Measurements from ENCODE around the gene OTUB1. TPM values are rescaled to one million over a fixed set of nuclear protein-coding genes. Genes with fewer than 3 reads are reported as not detected.

OTUB1 gene
- total and polyA plus RNA-seq, 9 of the 15 experiments (the other 6 are each of a cell fraction or from before 2014, with no cell fraction given), result 29.5 to 134 (median 66.1) TPM

DNA sequence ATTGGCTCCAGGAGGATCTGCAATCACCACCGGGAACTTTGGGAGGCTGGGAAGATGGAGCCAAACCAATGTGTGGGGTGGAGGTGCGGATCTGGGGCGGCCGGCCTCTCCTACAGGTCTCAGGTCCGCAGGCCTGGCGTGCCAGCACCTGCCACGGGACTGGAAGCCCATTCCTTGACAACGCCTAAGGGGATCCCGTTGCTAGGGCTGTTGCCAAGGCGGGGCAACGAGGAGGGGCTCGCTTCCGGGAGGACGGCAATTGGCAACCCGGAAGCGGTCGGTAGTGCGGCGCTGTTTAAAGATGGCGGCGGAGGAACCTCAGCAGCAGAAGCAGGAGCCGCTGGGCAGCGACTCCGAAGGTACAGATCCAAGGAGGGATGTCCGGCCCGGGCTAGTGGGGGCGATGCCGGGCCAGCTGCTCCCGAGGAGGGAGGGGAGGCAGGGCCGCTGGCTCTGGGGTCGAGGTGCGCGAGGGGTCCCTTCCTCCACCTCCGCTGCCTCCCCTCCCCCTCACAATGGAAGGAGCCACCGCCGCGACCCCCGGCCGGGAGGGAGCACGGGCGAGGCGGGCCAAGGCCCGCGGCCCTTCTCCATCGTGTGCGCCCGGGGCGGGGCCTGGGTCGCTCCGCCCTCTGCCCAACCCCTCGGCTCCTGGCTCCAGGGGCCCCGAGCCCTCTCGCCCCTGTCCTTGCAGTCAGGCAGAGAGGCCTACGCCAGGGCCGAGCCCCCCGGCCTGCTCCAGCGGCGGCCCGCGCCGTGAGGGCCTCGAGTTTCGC is at the start of gene OTUB1 (continued):
- TF ChIP-seq, protein P1, sequence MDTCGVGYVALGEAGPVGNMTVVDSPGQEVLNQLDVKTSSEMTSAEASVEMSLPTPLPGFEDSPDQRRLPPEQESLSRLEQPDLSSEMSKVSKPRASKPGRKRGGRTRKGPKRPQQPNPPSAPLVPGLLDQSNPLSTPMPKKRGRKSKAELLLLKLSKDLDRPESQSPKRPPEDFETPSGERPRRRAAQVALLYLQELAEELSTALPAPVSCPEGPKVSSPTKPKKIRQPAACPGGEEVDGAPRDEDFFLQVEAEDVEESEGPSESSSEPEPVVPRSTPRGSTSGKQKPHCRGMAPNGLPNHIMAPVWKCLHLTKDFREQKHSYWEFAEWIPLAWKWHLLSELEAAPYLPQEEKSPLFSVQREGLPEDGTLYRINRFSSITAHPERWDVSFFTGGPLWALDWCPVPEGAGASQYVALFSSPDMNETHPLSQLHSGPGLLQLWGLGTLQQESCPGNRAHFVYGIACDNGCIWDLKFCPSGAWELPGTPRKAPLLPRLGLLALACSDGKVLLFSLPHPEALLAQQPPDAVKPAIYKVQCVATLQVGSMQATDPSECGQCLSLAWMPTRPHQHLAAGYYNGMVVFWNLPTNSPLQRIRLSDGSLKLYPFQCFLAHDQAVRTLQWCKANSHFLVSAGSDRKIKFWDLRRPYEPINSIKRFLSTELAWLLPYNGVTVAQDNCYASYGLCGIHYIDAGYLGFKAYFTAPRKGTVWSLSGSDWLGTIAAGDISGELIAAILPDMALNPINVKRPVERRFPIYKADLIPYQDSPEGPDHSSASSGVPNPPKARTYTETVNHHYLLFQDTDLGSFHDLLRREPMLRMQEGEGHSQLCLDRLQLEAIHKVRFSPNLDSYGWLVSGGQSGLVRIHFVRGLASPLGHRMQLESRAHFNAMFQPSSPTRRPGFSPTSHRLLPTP (IDR thresholded peaks at IDR 0.05; ENCODE audit: borderline replicate concordance, extremely low read depth, insufficient read length), result no peak
- TF ChIP-seq TARDBP (IDR thresholded peaks at IDR 0.05) (no peak), ZNF699 (CRISPR knock-in tag; IDR thresholded peaks at IDR 0.05; ENCODE audit: insufficient replicate concordance) (no peak), DIDO1 (tag; IDR thresholded peaks at IDR 0.05; ENCODE audit: low read depth) (peak; percentile 39), ZZZ3 (IDR thresholded peaks at IDR 0.05) (no peak), ZNF224 (CRISPR knock-in tag; IDR thresholded peaks at IDR 0.05) (no peak), ZNF76 (CRISPR knock-in tag; IDR thresholded peaks at IDR 0.05; ENCODE audit: borderline replicate concordance) (no peak), NFYB (IDR thresholded peaks at IDR 0.05; ENCODE audit: extremely low read depth, insufficient read length) (no peak), RAD21 (CRISPR knock-in tag; conservative IDR thresholded peaks at IDR 0.05 in 1 of 2, IDR thresholded peaks at IDR 0.05 in 1 of 2) (no peak)
- TF ChIP-seq, protein P2, sequence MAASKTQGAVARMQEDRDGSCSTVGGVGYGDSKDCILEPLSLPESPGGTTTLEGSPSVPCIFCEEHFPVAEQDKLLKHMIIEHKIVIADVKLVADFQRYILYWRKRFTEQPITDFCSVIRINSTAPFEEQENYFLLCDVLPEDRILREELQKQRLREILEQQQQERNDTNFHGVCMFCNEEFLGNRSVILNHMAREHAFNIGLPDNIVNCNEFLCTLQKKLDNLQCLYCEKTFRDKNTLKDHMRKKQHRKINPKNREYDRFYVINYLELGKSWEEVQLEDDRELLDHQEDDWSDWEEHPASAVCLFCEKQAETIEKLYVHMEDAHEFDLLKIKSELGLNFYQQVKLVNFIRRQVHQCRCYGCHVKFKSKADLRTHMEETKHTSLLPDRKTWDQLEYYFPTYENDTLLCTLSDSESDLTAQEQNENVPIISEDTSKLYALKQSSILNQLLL (CRISPR knock-in tag; IDR thresholded peaks at IDR 0.05; ENCODE audit: borderline replicate concordance), result no peak
- TF ChIP-seq, protein P3, sequence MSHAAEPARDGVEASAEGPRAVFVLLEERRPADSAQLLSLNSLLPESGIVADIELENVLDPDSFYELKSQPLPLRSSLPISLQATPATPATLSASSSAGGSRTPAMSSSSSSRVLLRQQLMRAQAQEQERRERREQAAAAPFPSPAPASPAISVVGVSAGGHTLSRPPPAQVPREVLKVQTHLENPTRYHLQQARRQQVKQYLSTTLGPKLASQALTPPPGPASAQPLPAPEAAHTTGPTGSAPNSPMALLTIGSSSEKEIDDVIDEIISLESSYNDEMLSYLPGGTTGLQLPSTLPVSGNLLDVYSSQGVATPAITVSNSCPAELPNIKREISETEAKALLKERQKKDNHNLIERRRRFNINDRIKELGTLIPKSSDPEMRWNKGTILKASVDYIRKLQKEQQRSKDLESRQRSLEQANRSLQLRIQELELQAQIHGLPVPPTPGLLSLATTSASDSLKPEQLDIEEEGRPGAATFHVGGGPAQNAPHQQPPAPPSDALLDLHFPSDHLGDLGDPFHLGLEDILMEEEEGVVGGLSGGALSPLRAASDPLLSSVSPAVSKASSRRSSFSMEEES (CRISPR knock-in tag; IDR thresholded peaks at IDR 0.05), result no peak
- TF ChIP-seq, protein P4, sequence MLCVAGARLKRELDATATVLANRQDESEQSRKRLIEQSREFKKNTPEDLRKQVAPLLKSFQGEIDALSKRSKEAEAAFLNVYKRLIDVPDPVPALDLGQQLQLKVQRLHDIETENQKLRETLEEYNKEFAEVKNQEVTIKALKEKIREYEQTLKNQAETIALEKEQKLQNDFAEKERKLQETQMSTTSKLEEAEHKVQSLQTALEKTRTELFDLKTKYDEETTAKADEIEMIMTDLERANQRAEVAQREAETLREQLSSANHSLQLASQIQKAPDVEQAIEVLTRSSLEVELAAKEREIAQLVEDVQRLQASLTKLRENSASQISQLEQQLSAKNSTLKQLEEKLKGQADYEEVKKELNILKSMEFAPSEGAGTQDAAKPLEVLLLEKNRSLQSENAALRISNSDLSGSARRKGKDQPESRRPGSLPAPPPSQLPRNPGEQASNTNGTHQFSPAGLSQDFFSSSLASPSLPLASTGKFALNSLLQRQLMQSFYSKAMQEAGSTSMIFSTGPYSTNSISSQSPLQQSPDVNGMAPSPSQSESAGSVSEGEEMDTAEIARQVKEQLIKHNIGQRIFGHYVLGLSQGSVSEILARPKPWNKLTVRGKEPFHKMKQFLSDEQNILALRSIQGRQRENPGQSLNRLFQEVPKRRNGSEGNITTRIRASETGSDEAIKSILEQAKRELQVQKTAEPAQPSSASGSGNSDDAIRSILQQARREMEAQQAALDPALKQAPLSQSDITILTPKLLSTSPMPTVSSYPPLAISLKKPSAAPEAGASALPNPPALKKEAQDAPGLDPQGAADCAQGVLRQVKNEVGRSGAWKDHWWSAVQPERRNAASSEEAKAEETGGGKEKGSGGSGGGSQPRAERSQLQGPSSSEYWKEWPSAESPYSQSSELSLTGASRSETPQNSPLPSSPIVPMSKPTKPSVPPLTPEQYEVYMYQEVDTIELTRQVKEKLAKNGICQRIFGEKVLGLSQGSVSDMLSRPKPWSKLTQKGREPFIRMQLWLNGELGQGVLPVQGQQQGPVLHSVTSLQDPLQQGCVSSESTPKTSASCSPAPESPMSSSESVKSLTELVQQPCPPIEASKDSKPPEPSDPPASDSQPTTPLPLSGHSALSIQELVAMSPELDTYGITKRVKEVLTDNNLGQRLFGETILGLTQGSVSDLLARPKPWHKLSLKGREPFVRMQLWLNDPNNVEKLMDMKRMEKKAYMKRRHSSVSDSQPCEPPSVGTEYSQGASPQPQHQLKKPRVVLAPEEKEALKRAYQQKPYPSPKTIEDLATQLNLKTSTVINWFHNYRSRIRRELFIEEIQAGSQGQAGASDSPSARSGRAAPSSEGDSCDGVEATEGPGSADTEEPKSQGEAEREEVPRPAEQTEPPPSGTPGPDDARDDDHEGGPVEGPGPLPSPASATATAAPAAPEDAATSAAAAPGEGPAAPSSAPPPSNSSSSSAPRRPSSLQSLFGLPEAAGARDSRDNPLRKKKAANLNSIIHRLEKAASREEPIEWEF (CRISPR knock-in tag; IDR thresholded peaks at IDR 0.05), result no peak

All from K562 (cell line).